ENCODE results near the gene SEPSECS.

SEPSECS gene

GRCh38 chr4:25113915-25114904, 46.0 kb downstream of the SEPSECS start:
- no peaks in the 10 kb centered on the region for H3K9me3 Mint-ChIP-seq
- H3K27me3 Mint-ChIP-seq, result no peaks in the 10 kb centered on the region
- H3K4me1 Mint-ChIP-seq, result no peaks in the 10 kb centered on the region
- no peaks in the 10 kb centered on the region for H3K36me3 Mint-ChIP-seq (ENCODE audit: insufficient read depth)
- no peak for DNase-seq (ENCODE audit: low spot score in 2 of 2)
- H3K27ac Mint-ChIP-seq (ENCODE audit: low read depth), result no peak overlapping the region
- ATAC-seq (replicated peaks; ENCODE audit: extremely low read depth, poor library complexity, severe bottlenecking), result no peak
- no peak overlapping the region for H3K4me3 Mint-ChIP-seq

- H3K36me3 Mint-ChIP-seq (ENCODE audit: insufficient read depth), result no peaks in the 10 kb centered on the region
- H3K9me3 Mint-ChIP-seq, result no peaks in the 10 kb centered on the region
- H3K4me3 Mint-ChIP-seq, result no peak overlapping the region
- ATAC-seq (replicated peaks; ENCODE audit: extremely low read depth, poor library complexity, severe bottlenecking) (no peak), DNase-seq (ENCODE audit: low spot score in 2 of 2) (no peak)
- no peak overlapping the region for H3K27ac Mint-ChIP-seq (ENCODE audit: low read depth)
- H3K27me3 Mint-ChIP-seq, result no peaks in the 10 kb centered on the region
- no peaks in the 10 kb centered on the region for H3K4me1 Mint-ChIP-seq
Observed at GRCh38 chr4:25112995-25113380, 47.3 kb downstream of the SEPSECS start.

- Mint-ChIP-seq H3K4me1 (no peaks in the 10 kb centered on the region), H3K27ac (ENCODE audit: low read depth) (no peak overlapping the region), H3K4me3 (no peak overlapping the region), H3K9me3 (no peaks in the 10 kb centered on the region), H3K27me3 (no peaks in the 10 kb centered on the region), H3K36me3 (ENCODE audit: insufficient read depth) (no peaks in the 10 kb centered on the region)
- ATAC-seq (replicated peaks; ENCODE audit: extremely low read depth, poor library complexity, severe bottlenecking) (no peak), DNase-seq (ENCODE audit: low spot score in 2 of 2) (no peak)
Observed at GRCh38 chr4:25112366-25112994, 47.8 kb downstream of the SEPSECS start.

GRCh38 chr4:25111648-25112196, 48.5 kb downstream of the SEPSECS start:
- no peaks in the 10 kb centered on the region for H3K4me1 Mint-ChIP-seq
- no peaks in the 10 kb centered on the region for H3K9me3 Mint-ChIP-seq
- H3K27ac Mint-ChIP-seq (ENCODE audit: low read depth), result no peak overlapping the region
- no peak overlapping the region for H3K4me3 Mint-ChIP-seq
- ATAC-seq (replicated peaks; ENCODE audit: extremely low read depth, poor library complexity, severe bottlenecking) (no peak), DNase-seq (ENCODE audit: low spot score in 2 of 2) (no peak)
- H3K36me3 Mint-ChIP-seq (ENCODE audit: insufficient read depth), result no peaks in the 10 kb centered on the region
- H3K27me3 Mint-ChIP-seq, result no peaks in the 10 kb centered on the region

GRCh38 chr4:25110527-25111329, 49.5 kb downstream of the SEPSECS start:
- Mint-ChIP-seq H3K27me3 (peaks cover 5% of the 10 kb centered on the region), H3K9me3 (no peaks in the 10 kb centered on the region), H3K4me3 (no peak overlapping the region), H3K27ac (ENCODE audit: low read depth) (no peak overlapping the region), H3K4me1 (no peaks in the 10 kb centered on the region), H3K36me3 (ENCODE audit: insufficient read depth) (no peaks in the 10 kb centered on the region)
- DNase-seq (ENCODE audit: low spot score in 2 of 2) (no peak), ATAC-seq (replicated peaks; ENCODE audit: extremely low read depth, poor library complexity, severe bottlenecking) (no peak)

- Mint-ChIP-seq H3K27ac (ENCODE audit: low read depth) (no peak overlapping the region), H3K36me3 (ENCODE audit: insufficient read depth) (no peaks in the 10 kb centered on the region), H3K27me3 (peaks cover 13% of the 10 kb centered on the region)
Observed at GRCh38 chr4:25109511-25109910, 50.7 kb downstream of the SEPSECS start.

GRCh38 chr4:25108556-25108955, 51.7 kb downstream of the SEPSECS start:
- Mint-ChIP-seq H3K4me1 (no peaks in the 10 kb centered on the region), H3K27me3 (peaks cover 13% of the 10 kb centered on the region), H3K9me3 (no peaks in the 10 kb centered on the region), H3K27ac (ENCODE audit: low read depth) (no peak overlapping the region), H3K36me3 (ENCODE audit: insufficient read depth) (no peaks in the 10 kb centered on the region), H3K4me3 (no peak overlapping the region)
- DNase-seq (ENCODE audit: low spot score in 2 of 2), result no peak
- no peak for ATAC-seq (replicated peaks; ENCODE audit: extremely low read depth, poor library complexity, severe bottlenecking)

More at GRCh38 chr4:25109511-25109910, 50.7 kb downstream of the SEPSECS start:
- Mint-ChIP-seq H3K4me1 (no peaks in the 10 kb centered on the region), H3K9me3 (no peaks in the 10 kb centered on the region), H3K4me3 (no peak overlapping the region)
- DNase-seq (ENCODE audit: low spot score in 2 of 2) (no peak), ATAC-seq (replicated peaks; ENCODE audit: extremely low read depth, poor library complexity, severe bottlenecking) (no peak)

GRCh38 chr4:25107827-25108516, 52.3 kb downstream of the SEPSECS start:
- Mint-ChIP-seq H3K36me3 (ENCODE audit: insufficient read depth) (no peaks in the 10 kb centered on the region), H3K4me3 (no peak overlapping the region), H3K27ac (ENCODE audit: low read depth) (no peak overlapping the region), H3K9me3 (no peaks in the 10 kb centered on the region), H3K27me3 (peaks cover 13% of the 10 kb centered on the region), H3K4me1 (no peaks in the 10 kb centered on the region)
- DNase-seq (ENCODE audit: low spot score in 2 of 2) (no peak), ATAC-seq (replicated peaks; ENCODE audit: extremely low read depth, poor library complexity, severe bottlenecking) (no peak)

- peaks cover 13% of the 10 kb centered on the region for H3K27me3 Mint-ChIP-seq
- H3K9me3 Mint-ChIP-seq, result no peaks in the 10 kb centered on the region
- DNase-seq (ENCODE audit: low spot score in 2 of 2) (no peak), ATAC-seq (replicated peaks; ENCODE audit: extremely low read depth, poor library complexity, severe bottlenecking) (no peak)
- no peaks in the 10 kb centered on the region for H3K36me3 Mint-ChIP-seq (ENCODE audit: insufficient read depth)
- H3K27ac Mint-ChIP-seq (ENCODE audit: low read depth), result no peak overlapping the region
- H3K4me1 Mint-ChIP-seq, result no peaks in the 10 kb centered on the region
- H3K4me3 Mint-ChIP-seq, result no peak overlapping the region
Observed at GRCh38 chr4:25106363-25107151, 53.7 kb downstream of the SEPSECS start.

- H3K36me3 Mint-ChIP-seq (ENCODE audit: insufficient read depth), result no peaks in the 10 kb centered on the region
- no peak overlapping the region for H3K27ac Mint-ChIP-seq (ENCODE audit: low read depth)
- H3K9me3 Mint-ChIP-seq, result no peaks in the 10 kb centered on the region
- H3K4me3 Mint-ChIP-seq, result no peak overlapping the region
- DNase-seq (ENCODE audit: low spot score in 2 of 2), result no peak
- peaks cover 13% of the 10 kb centered on the region for H3K27me3 Mint-ChIP-seq
- ATAC-seq (replicated peaks; ENCODE audit: extremely low read depth, poor library complexity, severe bottlenecking), result no peak
- no peaks in the 10 kb centered on the region for H3K4me1 Mint-ChIP-seq
Observed at GRCh38 chr4:25104591-25104990, 55.7 kb downstream of the SEPSECS start.

- DNase-seq (ENCODE audit: low spot score in 2 of 2) (no peak), ATAC-seq (replicated peaks; ENCODE audit: extremely low read depth, poor library complexity, severe bottlenecking) (no peak)
- H3K4me1 Mint-ChIP-seq, result no peaks in the 10 kb centered on the region
- H3K9me3 Mint-ChIP-seq, result no peaks in the 10 kb centered on the region
- peaks cover 13% of the 10 kb centered on the region for H3K27me3 Mint-ChIP-seq
- H3K36me3 Mint-ChIP-seq (ENCODE audit: insufficient read depth), result no peaks in the 10 kb centered on the region
- H3K27ac Mint-ChIP-seq (ENCODE audit: low read depth), result no peak overlapping the region
- H3K4me3 Mint-ChIP-seq, result no peak overlapping the region
Observed at GRCh38 chr4:25103418-25103817, 56.8 kb downstream of the SEPSECS start.

Measured in central memory CD8-positive, alpha-beta T cell (primary cell).